ENCODE measurements around the gene PLEKHO2.
A peak's percentile ranks its signal among the peaks of the same experiment; 100 is the strongest.
"Not testable (repeated sequence)": the region's sequence is repeated elsewhere in the genome, so short reads cannot be mapped to it uniquely, and the experiment has no call there.

Gene PLEKHO2

GRCh38 chr15:64841344-64842095 lies at the start of gene PLEKHO2:
TSS of gene PLEKHO2 (plus strand) at chr15:64841915. CDS start at chr15:64842017, 102 bp downstream.
- DNase-seq: peak; percentile 95 to 98

GRCh38 chr15:64792282-64792681 lies 49.4 kb upstream of the PLEKHO2 start:
- no peak for DNase-seq

- not testable (repeated sequence) for DNase-seq
These were observed 46.4 kb upstream of the PLEKHO2 start for GRCh38 chr15:64795299-64795698.

- DNase-seq: not testable (repeated sequence)
These were observed 45.8 kb upstream of the PLEKHO2 start for GRCh38 chr15:64795921-64796320.

GRCh38 chr15:64798905-64799304 lies 42.8 kb upstream of the PLEKHO2 start:
- not testable (repeated sequence) for DNase-seq

GRCh38 chr15:64800476-64800875 lies 41.2 kb upstream of the PLEKHO2 start:
- DNase-seq: no peak

- no peak for DNase-seq
These were observed 38.2 kb upstream of the PLEKHO2 start for GRCh38 chr15:64803526-64803925.

GRCh38 chr15:64804619-64805018 lies 37.1 kb upstream of the PLEKHO2 start:
- DNase-seq: no peak

- DNase-seq: no peak
These were observed 35.2 kb upstream of the PLEKHO2 start for GRCh38 chr15:64806509-64806908.

- DNase-seq: no peak
These were observed 34.5 kb upstream of the PLEKHO2 start for GRCh38 chr15:64807051-64807749.

- no peak for DNase-seq
These were observed 33.9 kb upstream of the PLEKHO2 start for GRCh38 chr15:64807751-64808222.

GRCh38 chr15:64808785-64809453 lies 32.8 kb upstream of the PLEKHO2 start:
- no peak for DNase-seq

- DNase-seq: peak; percentile 32 to 83
These were observed 31.8 kb upstream of the PLEKHO2 start for GRCh38 chr15:64809649-64810496.

- DNase-seq: no peak
These were observed 31.0 kb upstream of the PLEKHO2 start for GRCh38 chr15:64810497-64811326.

- no peak for DNase-seq
These were observed 28.6 kb upstream of the PLEKHO2 start for GRCh38 chr15:64813075-64813474.

GRCh38 chr15:64814283-64814682 lies 27.4 kb upstream of the PLEKHO2 start:
- not testable (repeated sequence) for DNase-seq

GRCh38 chr15:64814965-64815364 lies 26.8 kb upstream of the PLEKHO2 start:
- DNase-seq: not testable (repeated sequence)

GRCh38 chr15:64816452-64816851 lies 25.3 kb upstream of the PLEKHO2 start:
- no peak for DNase-seq

GRCh38 chr15:64824929-64825430 lies 16.7 kb upstream of the PLEKHO2 start:
- peak; percentile 67 to 71 for DNase-seq

GRCh38 chr15:64825431-64826294 lies 16.1 kb upstream of the PLEKHO2 start, which contains the start of gene PIF1:
TSS of gene PIF1 (minus strand) at chr15:64825647. CDS start at chr15:64824335, 1,312 bp downstream.
- DNase-seq: peak; percentile 98 to 99
